ENCODE results near the gene PTPRG. TPM values are rescaled to one million over a fixed set of nuclear protein-coding genes. Genes with fewer than 3 reads are reported as not detected.

The PTPRG gene
- total RNA-seq, 1 experiment from 2014 or later = 69.3 TPM

GRCh38 chr3:61947456-61947855 lies 386.1 kb downstream of the PTPRG start:
- Histone ChIP-seq H3T11ph (ENCODE audit: low read length) (no peak overlapping the region), H2AK5ac (ENCODE audit: insufficient read length, low read length) (no peak overlapping the region), H3K79me1 (ENCODE audit: insufficient read depth, low read depth, low read length, poor library complexity, severe bottlenecking) (no peaks in the 10 kb centered on the region), H2BK15ac (ENCODE audit: low read depth, low read length) (no peak overlapping the region), H4K20me1 (ENCODE audit: control insufficient read depth, insufficient read depth, insufficient read length) (no peaks in the 10 kb centered on the region), H4K5ac (ENCODE audit: insufficient read length, low read depth, low read length) (no peak overlapping the region), H3K9me3 (ENCODE audit: control insufficient read depth, low read depth, low read length) (no peaks in the 10 kb centered on the region), H3K56ac (ENCODE audit: insufficient read length, low read depth, low read length) (no peak overlapping the region), H3K79me2 (ENCODE audit: insufficient read depth, low read length) (peaks cover 6% of the 10 kb centered on the region; the same call in 1 of the 2 replicates), H4K8ac (replicated peaks; ENCODE audit: insufficient read length, low read depth, low read length) (no peak overlapping the region), H3K27ac (ENCODE audit: insufficient read length, low read depth, low read length) (no peak overlapping the region), H4K91ac (ENCODE audit: insufficient read length, low read depth, low read length) (no peak overlapping the region), H2BK20ac (ENCODE audit: low read depth, low read length, poor library complexity, severe bottlenecking) (no peak overlapping the region), H3K4me1 (ENCODE audit: insufficient read depth, low read length) (peaks cover 31% of the 10 kb centered on the region; the same call in 1 of the 2 replicates), H3K27me3 (ENCODE audit: insufficient read depth, low read length) (no peaks in the 10 kb centered on the region), H3K4ac (ENCODE audit: low read depth, low read length) (no peak overlapping the region), H2BK5ac (ENCODE audit: insufficient read length, low read length) (no peak overlapping the region), H3K23ac (ENCODE audit: insufficient read length, low read depth, low read length) (no peak overlapping the region), H3K18ac (ENCODE audit: insufficient read length, low read depth, low read length) (no peak overlapping the region), H3K23me2 (ENCODE audit: insufficient read length, low read depth, low read length, poor library complexity, severe bottlenecking) (no peaks in the 10 kb centered on the region), H2AFZ (ENCODE audit: low read length) (no peak overlapping the region), H3K14ac (ENCODE audit: insufficient read depth, low read length) (no peak overlapping the region), H3K4me2 (ENCODE audit: insufficient read depth, insufficient read length, low read length) (no peak overlapping the region), H2BK12ac (ENCODE audit: insufficient read length, low read depth, low read length) (no peak overlapping the region), H3K9ac (ENCODE audit: extremely low read depth, insufficient read length, low read length) (no peak overlapping the region), H2BK120ac (ENCODE audit: low read depth, low read length, poor library complexity, severe bottlenecking) (no peak overlapping the region)
- peak overlapping the region; percentile 5 to 85 (median 66); a peak in 6 of 7 replicates for H3K27ac Mint-ChIP-seq
- H3K36me3 Mint-ChIP-seq (ENCODE audit: insufficient read depth in 1 of 3, low read depth in 3 of 3) = 0 out of 7 replicates have a peak, but pooled peaks cover 0 to 3% (median 0%) of the 10 kb centered on the region in 3 experiments
- no peaks in the 10 kb centered on the region for H3K27me3 Mint-ChIP-seq (ENCODE audit: low read depth)
- H3K4me3 Mint-ChIP-seq = peak overlapping the region in 1 of 2 experiments; percentile 21; a peak in 3 of 5 replicates
- no peak for DNase-seq
- TF ChIP-seq CTCF (conservative IDR thresholded peaks at IDR 0.05) = no peak
- WGBS (ENCODE audit: extremely low coverage, insufficient read length, low lambda C conversion rate) = no CpG with 5 or more reads among the region's 4 CpGs
- H3K4me1 Mint-ChIP-seq = peaks cover 79 to 84% of the 10 kb centered on the region in 2 experiments
- no peaks in the 10 kb centered on the region for H3K9me3 Mint-ChIP-seq
